Urinary bladder (tissue), 4 donors: ENCODE measurements around the gene NTRK3. TPM values are rescaled to one million over a fixed set of nuclear protein-coding genes. Genes with fewer than 3 reads are reported as not detected.

Experiments used
- DNase-seq: peaks from one replicate; pipeline ENCODE4 v3.0.0-alpha.2; 2015; ENCODE audit errors: extremely low spot score
- H3K27ac ChIP-seq: one replicate; pipeline ENCODE4 v1.5.1; 2013; ENCODE audit warnings: low read depth, mild to moderate bottlenecking, moderate library complexity
- H3K36me3 ChIP-seq: one replicate; pipeline ENCODE4 v1.6.1; 2013; ENCODE audit warnings: mild to moderate bottlenecking, moderate library complexity; ENCODE audit not compliant: insufficient read depth
- H3K4me1 ChIP-seq: one replicate; pipeline ENCODE4 v1.6.1; 2013; ENCODE audit warnings: mild to moderate bottlenecking, moderate library complexity; ENCODE audit not compliant: insufficient read depth
- H3K4me3 ChIP-seq: one replicate; pipeline ENCODE4 v1.5.1; 2013; ENCODE audit warnings: low read depth, low read length
- WGBS: extraction: QIAGEN DNeasy Blood & Tissue Kit; methylation state at CpG from one replicate; pipeline ENCODE4 v1.1.7; 2013; 5-methylcytosine and 5-hydroxymethylcytosine counted together
- polyA plus RNA-seq: library from polyadenylated mRNA; stranded (reverse); fragments of 200-250 nt; gene quantifications from one replicate; pipeline ENCODE4 v1.2.3, GENCODE V29; 2013
- total RNA-seq: library from RNA; depleted of rRNA; stranded (reverse); fragments of >200 nt; gene quantifications from one replicate; pipeline ENCODE4 v1.2.3, GENCODE V29; 2014
- donor health status: healthy with polysubstance abuse.
- donor health status: healthy.

Gene NTRK3
- total and polyA plus RNA-seq, 2 donors, result 10.6 to 26.4 TPM

- H3K36me3 ChIP-seq, result no peaks in the 10 kb centered on the region
- H3K27ac ChIP-seq, result no peak overlapping the region
- no peak for DNase-seq
- no peak overlapping the region for H3K4me3 ChIP-seq
- no peaks in the 10 kb centered on the region for H3K4me1 ChIP-seq
- WGBS, result 97% methylated on average over 2 of the region's 2 CpGs
Observed at GRCh38 chr15:88100181-88100580, 156.4 kb downstream of the NTRK3 start.

- 37% methylated on average over 10 of the region's 10 CpGs for WGBS
Observed at GRCh38 chr15:88098361-88098760, 158.2 kb downstream of the NTRK3 start.

GRCh38 chr15:88091444-88092016 lies 165.0 kb downstream of the NTRK3 start:
- no peak overlapping the region for H3K4me3 ChIP-seq

More at GRCh38 chr15:88098361-88098760, 158.2 kb downstream of the NTRK3 start:
- Histone ChIP-seq H3K4me3 (no peak overlapping the region), H3K36me3 (no peaks in the 10 kb centered on the region), H3K4me1 (no peaks in the 10 kb centered on the region), H3K27ac (no peak overlapping the region)
- DNase-seq, result no peak

GRCh38 chr15:88090481-88091011 lies 166.0 kb downstream of the NTRK3 start:
- peak; percentile 62 for DNase-seq
- H3K4me1 ChIP-seq, result no peaks in the 10 kb centered on the region
- 30% methylated on average over 6 of the region's 6 CpGs for WGBS
- H3K4me3 ChIP-seq, result no peak overlapping the region
- H3K27ac ChIP-seq, result no peak overlapping the region
- no peaks in the 10 kb centered on the region for H3K36me3 ChIP-seq

More at GRCh38 chr15:88091444-88092016, 165.0 kb downstream of the NTRK3 start:
- H3K36me3 ChIP-seq, result no peaks in the 10 kb centered on the region
- H3K4me1 ChIP-seq, result no peaks in the 10 kb centered on the region
- DNase-seq, result no peak
- 95% methylated on average over 3 of the region's 3 CpGs for WGBS
- H3K27ac ChIP-seq, result no peak overlapping the region

GRCh38 chr15:88089731-88090130 lies 166.8 kb downstream of the NTRK3 start:
- 70% methylated on average over 4 of the region's 4 CpGs for WGBS
- no peak for DNase-seq
- Histone ChIP-seq H3K36me3 (no peaks in the 10 kb centered on the region), H3K4me1 (no peaks in the 10 kb centered on the region), H3K4me3 (no peak overlapping the region), H3K27ac (no peak overlapping the region)

- no peak for DNase-seq
- 41% methylated on average over 6 of the region's 6 CpGs for WGBS
- Histone ChIP-seq H3K4me1 (no peaks in the 10 kb centered on the region), H3K4me3 (no peak overlapping the region), H3K27ac (no peak overlapping the region), H3K36me3 (no peaks in the 10 kb centered on the region)
Observed at GRCh38 chr15:88089024-88089620, 167.4 kb downstream of the NTRK3 start.

- Histone ChIP-seq H3K4me1 (no peaks in the 10 kb centered on the region), H3K4me3 (no peak overlapping the region), H3K27ac (no peak overlapping the region), H3K36me3 (no peaks in the 10 kb centered on the region)
- 45% methylated on average over 9 of the region's 9 CpGs for WGBS
- peak; percentile 69 for DNase-seq
Observed at GRCh38 chr15:88083811-88084760, 172.5 kb downstream of the NTRK3 start.

- no peak overlapping the region for H3K27ac ChIP-seq
- no peak overlapping the region for H3K4me3 ChIP-seq
- no peak for DNase-seq
- no peaks in the 10 kb centered on the region for H3K4me1 ChIP-seq
- 89% methylated on average over 3 of the region's 3 CpGs for WGBS
- no peaks in the 10 kb centered on the region for H3K36me3 ChIP-seq
Observed at GRCh38 chr15:88080616-88081015, 175.9 kb downstream of the NTRK3 start.

GRCh38 chr15:88077296-88078020 lies 179.1 kb downstream of the NTRK3 start:
- 61% methylated on average over 12 of the region's 12 CpGs for WGBS
- Histone ChIP-seq H3K27ac (no peak overlapping the region), H3K4me3 (no peak overlapping the region), H3K4me1 (no peaks in the 10 kb centered on the region), H3K36me3 (no peaks in the 10 kb centered on the region)
- no peak for DNase-seq

GRCh38 chr15:88076328-88076727 lies 180.2 kb downstream of the NTRK3 start:
- Histone ChIP-seq H3K27ac (no peak overlapping the region), H3K4me3 (no peak overlapping the region)

GRCh38 chr15:88075102-88075501 lies 181.4 kb downstream of the NTRK3 start:
- DNase-seq, result no peak
- Histone ChIP-seq H3K36me3 (no peaks in the 10 kb centered on the region), H3K27ac (no peak overlapping the region), H3K4me1 (no peaks in the 10 kb centered on the region), H3K4me3 (no peak overlapping the region)
- WGBS, result 77% methylated on average over 6 of the region's 6 CpGs

More at GRCh38 chr15:88076328-88076727, 180.2 kb downstream of the NTRK3 start:
- Histone ChIP-seq H3K36me3 (no peaks in the 10 kb centered on the region), H3K4me1 (no peaks in the 10 kb centered on the region)
- DNase-seq, result no peak
- 69% methylated on average over 1 of the region's 1 CpG for WGBS

GRCh38 chr15:88074386-88074785 lies 182.2 kb downstream of the NTRK3 start:
- no peak for DNase-seq
- Histone ChIP-seq H3K27ac (no peak overlapping the region), H3K4me3 (no peak overlapping the region), H3K36me3 (no peaks in the 10 kb centered on the region), H3K4me1 (no peaks in the 10 kb centered on the region)
- 88% methylated on average over 5 of the region's 5 CpGs for WGBS

- no peak overlapping the region for H3K27ac ChIP-seq
- H3K36me3 ChIP-seq, result no peaks in the 10 kb centered on the region
- no peak overlapping the region for H3K4me3 ChIP-seq
- 82% methylated on average over 2 of the region's 2 CpGs for WGBS
- no peak for DNase-seq
- H3K4me1 ChIP-seq, result no peaks in the 10 kb centered on the region
Observed at GRCh38 chr15:88073391-88073691, 183.2 kb downstream of the NTRK3 start.
